Tibial nerve (tissue), 4 donors: ENCODE measurements around the gene PTDSS2. TPM values are rescaled to one million over a fixed set of nuclear protein-coding genes. Genes with fewer than 3 reads are reported as not detected.

Source experiments
- DNase-seq, 2 donors: peaks; one replicate each; pipeline ENCODE4 v3.0.0-alpha.2; 2019; ENCODE audit warnings: low spot score in 2 of 2
- H3K27ac ChIP-seq, 4 donors: fragments of 200-600 bp; sonication (generic) in 3 of 4; one replicate each; pipeline ENCODE4 v1.5.1; 2017 to 2019; ENCODE audit warnings: mild to moderate bottlenecking in 1 of 4
- H3K27me3 ChIP-seq, 2 donors: fragments of 200-600 bp; sonication (generic) in 1 of 2; one replicate each; pipeline versions ENCODE4 v1.5.1 to v1.6.0; 2017 to 2019
- H3K36me3 ChIP-seq, 3 donors: fragments of 200-600 bp; sonication (generic); one replicate each; pipeline ENCODE4 v1.5.1; 2018 to 2019
- H3K4me1 ChIP-seq, 4 donors: fragments of 200-600 bp; sonication (generic) in 3 of 4; one replicate each; pipeline ENCODE4 v1.5.1; 2017 to 2019
- H3K4me3 ChIP-seq, 4 donors: fragments of 200-600 bp; sonication (generic) in 3 of 4; one replicate each; pipeline ENCODE4 v1.5.1; 2017 to 2019; ENCODE audit warnings: mild to moderate bottlenecking in 1 of 4, moderate library complexity in 1 of 4
- H3K9me3 ChIP-seq, 4 donors: fragments of 200-600 bp; sonication (generic) in 3 of 4; one replicate each; pipeline ENCODE4 v1.5.1; 2017 to 2019
- EP300 ChIP-seq, 2 donors: sonication (generic); formaldehyde crosslinking; IDR thresholded peaks; one replicate each; pipeline ENCODE4 v1.6.1; 2017; ENCODE audit warnings: antibody characterized with exemption in 2 of 2, mild to moderate bottlenecking in 1 of 2
- POLR2A ChIP-seq, 2 donors: fragments of 450-650 bp; IDR thresholded peaks; one replicate each; pipeline ENCODE4 v1.6.1; 2017; ENCODE audit warnings: antibody characterized with exemption in 2 of 2, mild to moderate bottlenecking in 2 of 2, moderate library complexity in 2 of 2
- WGBS, 2 donors: methylation state at CpG; one replicate each; pipeline ENCODE4 v1.1.5; 2018; 5-methylcytosine and 5-hydroxymethylcytosine counted together
- total RNA-seq, 4 donors: library from RNA; depleted of rRNA; stranded (reverse); fragments of >200 nt; gene quantifications; one replicate each; pipeline ENCODE4 v1.1.0, GENCODE V29; 2016
- TF ChIP-seq, protein P1 (sequence below), 5 experiments: fragments of 200-600 bp in 3 of 5; fragments of 450-650 bp in 2 of 5; sonication (generic) in 3 of 5; IDR thresholded peaks; one replicate each; pipeline ENCODE4 v1.5.1; 2016 to 2019; ENCODE audit warnings: antibody characterized with exemption in 5 of 5, mild to moderate bottlenecking in 3 of 5, moderate library complexity in 2 of 5

Gene PTDSS2
- total RNA-seq, 4 donors from 2014 or later = 54.2 to 100 (median 63.9) TPM

DNA sequence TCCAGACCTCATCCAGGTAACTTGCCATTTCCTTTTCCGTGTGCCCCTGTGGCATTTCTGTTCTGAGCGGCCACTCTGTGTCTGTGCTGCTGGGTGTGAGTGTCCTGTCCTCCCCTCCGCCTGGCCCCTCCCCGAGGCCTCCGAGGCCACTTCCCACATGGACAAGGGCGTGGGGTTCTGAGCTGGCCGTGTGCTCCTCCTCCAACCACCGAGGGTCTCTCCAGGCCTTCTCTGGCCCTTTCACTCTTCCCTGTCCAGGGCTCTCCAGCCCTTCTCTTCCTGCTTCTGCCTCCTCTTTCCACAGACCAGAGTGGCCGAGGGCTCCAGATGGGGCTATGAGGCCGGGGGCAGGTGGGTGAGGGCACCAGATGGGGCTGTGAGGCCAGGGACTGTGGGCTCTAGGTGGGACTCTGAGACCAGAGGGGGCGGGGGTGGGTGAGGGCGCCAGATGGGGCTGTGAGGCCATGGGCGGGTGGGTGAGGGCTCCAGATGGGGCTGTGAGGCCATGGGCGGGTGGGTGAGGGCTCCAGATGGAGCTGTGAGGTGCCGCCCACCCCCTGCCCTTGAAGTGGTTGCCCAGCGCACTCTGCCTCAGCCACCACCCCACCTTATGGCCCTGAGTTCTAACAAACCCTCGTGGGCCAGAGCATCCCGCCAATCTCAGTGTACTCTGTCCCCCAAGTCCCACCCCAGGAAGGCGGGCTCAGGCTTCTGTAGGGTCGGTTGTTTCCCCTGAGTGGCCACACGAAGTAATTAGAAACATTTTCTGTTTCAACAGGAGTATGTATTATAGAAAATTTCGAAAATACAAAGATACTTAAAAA is 24.1 kb downstream of the PTDSS2 start:
- Histone ChIP-seq H3K36me3 (peaks cover 0 to 15% (median 0%) of the 10 kb centered on the region in 3 donors), H3K4me1 (peaks cover 0 to 28% (median 15%) of the 10 kb centered on the region in 4 donors), H3K4me3 (no peak overlapping the region), H3K9me3 (no peaks in the 10 kb centered on the region), H3K27ac (no peak overlapping the region), H3K27me3 (no peaks in the 10 kb centered on the region)
- TF ChIP-seq POLR2A (IDR thresholded peaks at IDR 0.05) (no peak), EP300 (IDR thresholded peaks at IDR 0.05) (no peak)
- TF ChIP-seq, protein P1, sequence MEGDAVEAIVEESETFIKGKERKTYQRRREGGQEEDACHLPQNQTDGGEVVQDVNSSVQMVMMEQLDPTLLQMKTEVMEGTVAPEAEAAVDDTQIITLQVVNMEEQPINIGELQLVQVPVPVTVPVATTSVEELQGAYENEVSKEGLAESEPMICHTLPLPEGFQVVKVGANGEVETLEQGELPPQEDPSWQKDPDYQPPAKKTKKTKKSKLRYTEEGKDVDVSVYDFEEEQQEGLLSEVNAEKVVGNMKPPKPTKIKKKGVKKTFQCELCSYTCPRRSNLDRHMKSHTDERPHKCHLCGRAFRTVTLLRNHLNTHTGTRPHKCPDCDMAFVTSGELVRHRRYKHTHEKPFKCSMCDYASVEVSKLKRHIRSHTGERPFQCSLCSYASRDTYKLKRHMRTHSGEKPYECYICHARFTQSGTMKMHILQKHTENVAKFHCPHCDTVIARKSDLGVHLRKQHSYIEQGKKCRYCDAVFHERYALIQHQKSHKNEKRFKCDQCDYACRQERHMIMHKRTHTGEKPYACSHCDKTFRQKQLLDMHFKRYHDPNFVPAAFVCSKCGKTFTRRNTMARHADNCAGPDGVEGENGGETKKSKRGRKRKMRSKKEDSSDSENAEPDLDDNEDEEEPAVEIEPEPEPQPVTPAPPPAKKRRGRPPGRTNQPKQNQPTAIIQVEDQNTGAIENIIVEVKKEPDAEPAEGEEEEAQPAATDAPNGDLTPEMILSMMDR (IDR thresholded peaks at IDR 0.05) = no peak
- WGBS, 2 donors = 82 to 85% methylated on average over 15 to 22 of the region's 22 CpGs
- DNase-seq = no peak

DNA sequence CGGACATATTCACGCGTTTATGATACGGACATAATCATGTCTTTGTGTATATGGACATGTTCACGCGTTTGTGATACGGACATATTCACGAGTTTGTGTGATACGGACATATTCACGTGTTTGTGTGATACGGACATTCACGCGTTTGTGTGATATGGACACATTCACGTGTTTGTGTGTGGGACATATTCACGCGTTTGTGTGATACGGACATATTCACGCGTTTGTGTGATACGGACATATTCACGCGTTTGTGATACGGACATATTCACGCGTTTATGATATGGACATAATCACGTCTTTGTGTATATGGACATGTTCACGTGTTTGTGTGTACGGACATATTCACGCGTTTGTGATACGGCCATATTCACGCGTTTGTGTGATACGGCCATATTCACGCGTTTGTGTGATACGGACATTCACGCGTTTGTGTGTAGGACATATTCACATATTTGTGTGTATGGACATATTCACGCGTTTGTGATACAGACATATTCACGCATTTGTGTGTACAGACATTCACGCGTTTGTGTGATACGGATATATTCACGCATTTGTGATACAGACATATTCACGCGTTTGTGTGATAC is 24.9 kb downstream of the PTDSS2 start:
- 92% methylated on average over 48 of the region's 48 CpGs for WGBS, 2 donors
- Histone ChIP-seq H3K27me3 (no peaks in the 10 kb centered on the region), H3K9me3 (no peaks in the 10 kb centered on the region), H3K4me1 (peaks cover 0 to 21% (median 8%) of the 10 kb centered on the region in 4 donors), H3K36me3 (peaks cover 0 to 21% (median 0%) of the 10 kb centered on the region in 3 donors), H3K4me3 (no peak overlapping the region), H3K27ac (no peak overlapping the region)
- TF ChIP-seq, protein P1 (IDR thresholded peaks at IDR 0.05) = no peak
- no peak for TF ChIP-seq POLR2A (IDR thresholded peaks at IDR 0.05)
- no peak for TF ChIP-seq EP300 (IDR thresholded peaks at IDR 0.05)
- no peak for DNase-seq

DNA sequence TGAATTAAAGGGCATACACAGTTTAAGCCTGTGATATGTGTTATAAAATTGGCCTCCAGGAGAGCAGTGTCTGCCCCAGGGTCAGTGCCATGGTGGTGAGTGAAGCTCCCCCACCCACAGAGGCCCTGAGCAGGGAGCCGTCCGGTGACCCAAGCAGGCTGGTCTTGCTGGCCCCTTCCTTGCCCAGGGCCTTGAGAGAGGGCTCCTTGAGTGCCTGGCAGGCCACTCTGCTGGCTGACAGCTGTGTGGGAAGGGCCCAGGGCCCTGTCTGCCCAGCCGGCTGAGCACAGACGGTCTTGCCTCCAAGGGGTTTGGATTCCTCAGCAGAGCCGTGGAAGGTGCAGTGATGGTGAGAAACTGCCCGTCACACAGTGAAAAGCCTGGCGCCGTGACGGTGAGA is 25.9 kb downstream of the PTDSS2 start:
- H3K4me1 ChIP-seq = peaks cover 0 to 13% (median under 1%) of the 10 kb centered on the region in 4 donors
- DNase-seq = no peak
- no peaks in the 10 kb centered on the region for H3K9me3 ChIP-seq
- H3K36me3 ChIP-seq = peaks cover 0 to 26% (median 0%) of the 10 kb centered on the region in 3 donors
- H3K27me3 ChIP-seq = no peaks in the 10 kb centered on the region
- 87 to 93% methylated on average over 9 of the region's 9 CpGs for WGBS, 2 donors
- no peak for TF ChIP-seq POLR2A (IDR thresholded peaks at IDR 0.05)
- no peak for TF ChIP-seq EP300 (IDR thresholded peaks at IDR 0.05)
- H3K27ac ChIP-seq = no peak overlapping the region
- no peak overlapping the region for H3K4me3 ChIP-seq

DNA sequence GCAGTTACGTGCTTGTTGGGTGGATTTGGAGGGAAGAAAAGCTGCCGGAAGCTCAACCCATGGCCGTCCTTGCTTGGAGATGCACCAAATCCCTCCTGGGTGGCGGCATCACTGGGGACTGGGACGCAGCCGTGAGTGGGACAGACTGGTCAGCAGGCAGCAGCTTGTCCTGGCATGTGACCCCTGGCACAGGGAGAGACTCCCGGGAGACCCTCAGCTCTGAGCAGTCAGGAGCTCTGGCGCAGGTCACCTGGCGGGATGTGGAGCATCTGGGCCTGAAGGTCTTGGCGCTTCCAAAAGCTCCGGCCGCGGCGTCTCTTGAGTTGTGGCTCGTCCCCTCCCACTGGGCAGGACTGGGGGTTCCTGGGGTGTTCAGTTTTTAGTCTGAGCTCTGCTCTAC is 26.3 kb downstream of the PTDSS2 start:
- no peak overlapping the region for H3K27ac ChIP-seq
- no peak for TF ChIP-seq EP300 (IDR thresholded peaks at IDR 0.05)
- no peak for TF ChIP-seq POLR2A (IDR thresholded peaks at IDR 0.05)
- TF ChIP-seq, protein P1 (IDR thresholded peaks at IDR 0.05) = no peak
- no peaks in the 10 kb centered on the region for H3K27me3 ChIP-seq
- H3K36me3 ChIP-seq = peaks cover 0 to 26% (median 0%) of the 10 kb centered on the region in 3 donors
- no peaks in the 10 kb centered on the region for H3K9me3 ChIP-seq
- peaks cover 0 to 9% (median 0%) of the 10 kb centered on the region in 4 donors for H3K4me1 ChIP-seq
- no peak overlapping the region for H3K4me3 ChIP-seq
- 95% methylated on average over 14 to 15 of the region's 15 CpGs for WGBS, 2 donors
- DNase-seq = no peak

DNA sequence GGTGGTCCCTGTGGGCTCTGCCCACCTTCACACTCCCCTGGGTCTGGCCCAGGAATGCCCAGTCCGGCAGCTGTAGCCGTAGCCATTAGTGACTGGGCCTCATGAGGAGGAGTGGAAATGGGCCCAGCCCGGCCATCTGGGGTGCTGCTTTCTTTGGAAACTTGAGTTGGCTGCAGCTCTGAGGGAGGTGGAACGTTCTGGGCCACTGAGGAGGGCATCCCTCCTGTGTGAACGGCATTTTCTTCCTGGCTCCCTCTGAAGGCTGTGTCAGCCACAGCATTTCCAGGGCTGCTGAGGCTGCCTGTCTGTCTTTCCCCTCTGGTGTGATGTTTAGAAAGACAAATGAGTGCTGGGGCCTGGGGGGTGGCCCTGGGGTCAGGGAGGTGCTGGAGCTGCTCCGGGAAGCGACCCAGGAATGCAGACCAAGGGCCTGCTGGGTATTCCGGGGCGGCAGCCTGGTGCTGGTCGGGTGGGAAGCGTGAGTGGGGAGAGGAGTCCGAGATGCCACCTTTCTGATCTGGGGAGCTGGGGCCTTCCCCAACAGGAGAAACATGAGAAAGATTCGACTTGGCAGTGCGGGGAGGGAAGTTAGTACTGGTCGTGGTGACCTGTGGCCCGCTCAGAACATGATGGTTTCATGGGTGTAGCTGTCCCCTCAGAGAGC is 27.1 kb downstream of the PTDSS2 start:
- H3K27me3 ChIP-seq = no peaks in the 10 kb centered on the region
- no peaks in the 10 kb centered on the region for H3K9me3 ChIP-seq
- no peak overlapping the region for H3K27ac ChIP-seq
- no peak for DNase-seq
- H3K4me1 ChIP-seq = peaks cover 0 to 8% (median 0%) of the 10 kb centered on the region in 4 donors
- TF ChIP-seq POLR2A (IDR thresholded peaks at IDR 0.05) (no peak), EP300 (IDR thresholded peaks at IDR 0.05) (no peak)
- TF ChIP-seq, protein P1 (IDR thresholded peaks at IDR 0.05) = no peak
- WGBS, 2 donors = 59 to 63% methylated on average over 16 of the region's 16 CpGs
- no peak overlapping the region for H3K4me3 ChIP-seq
- H3K36me3 ChIP-seq = peaks cover 0 to 26% (median 0%) of the 10 kb centered on the region in 3 donors
